Measurements from ENCODE around the gene ATP6AP2.

GRCh38 chrX:40570346-40571093, 10.2 kb upstream of the ATP6AP2 start:
- TF ChIP-seq POLR2A (IDR thresholded peaks at IDR 0.05) (no peak), CTCF (IDR thresholded peaks at IDR 0.05) (no peak), POLR2AphosphoS5 (IDR thresholded peaks at IDR 0.05) (no peak), EP300 (IDR thresholded peaks at IDR 0.05) (no peak)
